NCI-H2107 treated with DMSO at 0.1 percent for 48 hours (cell line): ENCODE data around the gene DUSP2.

Experiments used
- DNase-seq: peaks from one replicate; lab custom pipeline; 2025; ENCODE audit not compliant: unreplicated experiment; lab: John Stamatoyannopoulos, UW

Gene DUSP2

DNA sequence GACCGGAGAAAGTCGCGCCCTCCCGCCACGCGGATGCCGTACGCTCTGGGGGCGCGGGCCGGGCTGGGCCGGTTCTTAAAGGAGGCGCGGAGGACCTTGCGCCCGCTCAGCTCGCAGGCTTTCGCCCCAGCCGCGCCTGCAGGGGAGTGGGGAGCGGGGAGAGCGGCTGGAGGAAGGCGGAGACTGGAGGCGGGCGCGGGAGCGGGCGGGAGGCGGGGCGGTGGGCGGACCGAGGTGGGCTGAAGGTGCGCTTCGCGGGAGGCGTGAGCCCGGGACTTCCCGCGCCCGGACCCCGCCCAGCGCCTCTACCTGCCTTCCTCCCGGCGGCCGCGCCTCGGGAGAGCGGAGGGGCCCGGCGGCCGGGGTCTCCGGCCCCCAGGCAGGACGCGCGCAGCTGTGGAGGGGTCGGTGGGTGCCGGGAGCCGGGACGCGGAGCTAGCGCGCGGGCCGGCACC, 28.8 kb downstream of the DUSP2 start, which contains the start of gene ADRA2B:
TSS of gene ADRA2B (minus strand) at position 148 of the 455 bp plus-strand sequence. CDS start 422 bp downstream, outside the sequence.
- DNase-seq = no peak

DNA sequence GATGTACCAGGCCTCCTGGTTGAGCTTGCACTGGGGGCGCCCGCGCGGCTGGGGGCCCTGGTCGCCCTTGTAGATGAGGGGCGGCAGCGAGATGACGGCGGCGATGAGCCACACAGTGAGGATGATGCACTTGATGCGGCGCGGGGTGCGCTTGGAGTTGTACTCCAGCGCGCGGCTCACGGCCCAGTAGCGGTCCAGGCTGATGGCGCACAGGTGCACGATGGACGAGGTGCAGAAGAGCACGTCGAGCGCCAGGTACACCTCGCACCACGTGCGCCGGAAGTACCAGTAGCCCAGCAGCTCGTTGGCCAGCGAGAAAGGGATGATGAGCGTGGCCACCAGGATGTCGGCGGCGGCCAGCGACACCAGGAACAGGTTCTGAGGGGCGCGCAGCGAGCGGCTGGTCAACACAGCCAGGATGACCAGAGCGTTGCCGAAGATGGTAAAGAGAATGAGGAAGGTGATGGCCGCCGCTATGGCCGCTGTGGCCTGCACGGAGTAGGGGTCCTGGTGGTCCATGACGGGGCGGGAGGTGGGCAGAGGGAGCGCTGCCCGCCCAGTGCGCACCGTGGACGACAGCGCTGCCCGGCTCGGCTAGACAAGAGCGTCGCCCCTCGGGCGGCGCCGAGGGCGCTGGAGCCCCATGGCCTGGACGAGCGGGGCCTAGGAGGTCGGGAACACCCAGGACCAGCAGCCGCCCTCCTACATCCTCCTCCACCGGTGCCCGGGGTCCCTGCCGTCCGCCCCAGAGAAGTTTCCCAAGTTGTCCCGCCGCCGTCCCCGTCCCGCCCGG, 29.4 kb downstream of the DUSP2 start:
- DNase-seq = no peak

DNA sequence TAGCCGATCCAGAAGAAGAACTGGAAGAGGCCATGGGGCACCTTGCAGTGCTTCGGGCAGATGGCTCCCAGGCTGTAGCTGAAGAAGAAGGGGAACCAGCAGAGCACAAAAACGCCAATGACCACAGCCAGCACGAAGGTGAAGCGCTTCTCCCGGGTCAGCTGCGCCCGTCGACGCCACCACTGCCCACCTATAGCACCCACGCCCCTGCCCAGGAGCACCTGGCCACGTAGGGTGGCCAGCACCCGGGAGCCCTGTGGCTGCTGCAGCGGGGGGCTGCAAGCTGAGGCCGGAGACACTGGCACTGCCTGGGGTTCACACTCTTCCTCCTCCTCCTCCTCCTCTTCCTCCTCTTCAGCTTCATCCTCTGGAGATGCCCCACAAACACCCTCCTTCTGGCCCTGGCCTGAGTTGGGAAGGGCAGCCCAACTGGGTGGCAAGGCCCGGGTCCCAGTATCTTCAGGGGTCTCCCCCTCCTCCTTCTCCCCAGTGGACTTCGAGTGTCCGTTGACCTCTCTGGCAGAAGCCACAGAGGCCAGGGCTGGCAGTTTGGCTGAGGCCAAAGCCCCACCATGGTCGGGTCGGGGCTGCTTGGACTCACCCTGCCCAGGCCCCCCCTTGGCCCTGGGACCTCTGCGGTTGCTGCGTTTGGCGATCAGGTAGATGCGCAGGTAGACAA, 30.2 kb downstream of the DUSP2 start:
- no peak for DNase-seq

DNA sequence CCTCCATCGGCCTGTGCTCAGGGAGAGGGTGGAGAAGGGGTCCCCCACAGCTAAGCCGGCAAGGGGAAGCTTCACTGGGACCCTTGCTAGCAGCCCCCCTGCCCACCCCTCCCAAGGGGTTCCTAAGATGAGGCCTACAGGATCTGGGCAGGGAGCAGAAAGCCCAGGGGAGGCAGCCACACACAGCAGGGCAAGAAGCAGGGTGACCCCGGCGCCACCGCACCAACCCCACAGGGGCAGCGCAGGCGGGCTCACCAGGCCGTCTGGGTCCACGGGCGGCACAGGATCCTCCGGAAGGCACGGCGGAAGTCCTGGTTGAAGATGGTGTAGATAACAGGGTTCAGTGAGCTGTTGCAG, 30.7 kb downstream of the DUSP2 start:
- DNase-seq = no peak

DNA sequence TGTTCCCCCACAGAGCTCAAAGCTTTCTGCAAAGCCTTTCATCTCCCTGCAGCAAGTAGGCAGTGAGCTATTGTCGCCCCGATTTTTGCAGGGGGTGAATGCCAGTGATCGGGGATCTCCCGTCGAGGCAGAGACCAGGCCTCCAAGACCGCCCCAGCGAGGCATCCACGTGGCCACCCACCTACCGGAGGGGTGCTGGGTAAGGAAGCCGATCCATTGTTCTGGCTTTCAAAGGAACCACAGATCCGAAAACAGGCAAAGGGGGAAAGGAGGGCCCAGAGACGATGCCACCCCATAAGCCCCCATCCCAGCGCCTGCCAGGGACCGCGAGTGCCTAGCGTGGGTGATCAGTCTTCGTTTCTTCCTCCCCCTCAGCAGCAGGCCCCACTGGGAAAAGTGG, 31.3 kb downstream of the DUSP2 start:
- DNase-seq = no peak

DNA sequence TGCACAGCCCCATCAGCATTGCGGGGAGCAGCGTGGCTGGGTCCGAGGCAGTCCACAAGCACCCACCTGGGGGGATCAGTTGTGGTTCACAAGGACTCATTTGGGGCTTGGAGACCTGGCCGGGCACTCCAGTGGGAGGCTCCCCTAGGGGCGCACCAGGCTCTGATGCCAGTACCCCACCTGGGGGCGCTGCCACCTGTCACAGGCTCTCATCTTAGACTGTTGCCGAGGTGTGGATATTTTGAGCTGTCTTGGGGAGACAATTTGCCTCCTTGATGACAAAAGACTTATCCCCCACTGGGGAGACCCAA, 31.9 kb downstream of the DUSP2 start:
- no peak for DNase-seq

DNA sequence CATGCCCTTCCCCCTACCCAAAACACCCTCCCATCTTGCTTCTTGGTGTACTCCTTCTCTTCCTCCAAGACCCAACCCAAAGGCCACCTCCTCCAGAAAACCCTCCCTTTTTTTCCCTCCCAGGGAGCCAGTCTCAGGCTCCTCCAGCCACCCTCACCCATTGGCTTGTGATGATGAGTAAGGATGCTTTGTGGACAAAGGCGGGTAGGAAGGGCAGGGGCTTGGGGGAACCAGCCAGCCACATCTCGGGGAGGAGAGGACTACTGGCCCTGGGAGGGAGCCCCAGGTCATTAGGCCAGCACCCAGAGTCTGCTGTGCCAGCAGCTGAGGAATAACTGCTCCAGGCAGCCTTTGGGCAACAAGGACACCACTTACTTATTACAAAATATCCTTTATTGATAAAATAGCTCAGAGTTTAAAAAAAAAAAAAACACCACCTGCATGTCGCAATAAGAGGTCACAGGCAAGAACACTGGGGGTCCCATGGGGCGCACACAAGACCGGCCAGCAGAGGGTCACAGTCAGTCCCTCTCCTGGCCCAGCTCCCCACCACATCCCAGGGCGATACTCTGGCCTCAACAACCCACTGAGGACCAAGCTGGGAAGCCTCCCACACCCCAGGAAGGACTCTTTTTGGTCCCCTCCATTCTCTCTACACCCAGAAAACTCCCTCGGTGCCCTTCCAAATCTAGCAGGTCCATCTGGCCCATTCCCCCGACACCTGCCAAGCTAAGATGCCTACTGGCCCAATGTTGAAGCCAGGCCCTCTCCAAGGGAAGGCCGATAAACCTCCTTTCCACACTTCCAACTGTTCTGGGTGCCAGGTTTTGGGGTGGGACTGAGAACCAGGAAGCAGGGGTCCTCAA, 32.5 kb downstream of the DUSP2 start:
- DNase-seq = no peak

DNA sequence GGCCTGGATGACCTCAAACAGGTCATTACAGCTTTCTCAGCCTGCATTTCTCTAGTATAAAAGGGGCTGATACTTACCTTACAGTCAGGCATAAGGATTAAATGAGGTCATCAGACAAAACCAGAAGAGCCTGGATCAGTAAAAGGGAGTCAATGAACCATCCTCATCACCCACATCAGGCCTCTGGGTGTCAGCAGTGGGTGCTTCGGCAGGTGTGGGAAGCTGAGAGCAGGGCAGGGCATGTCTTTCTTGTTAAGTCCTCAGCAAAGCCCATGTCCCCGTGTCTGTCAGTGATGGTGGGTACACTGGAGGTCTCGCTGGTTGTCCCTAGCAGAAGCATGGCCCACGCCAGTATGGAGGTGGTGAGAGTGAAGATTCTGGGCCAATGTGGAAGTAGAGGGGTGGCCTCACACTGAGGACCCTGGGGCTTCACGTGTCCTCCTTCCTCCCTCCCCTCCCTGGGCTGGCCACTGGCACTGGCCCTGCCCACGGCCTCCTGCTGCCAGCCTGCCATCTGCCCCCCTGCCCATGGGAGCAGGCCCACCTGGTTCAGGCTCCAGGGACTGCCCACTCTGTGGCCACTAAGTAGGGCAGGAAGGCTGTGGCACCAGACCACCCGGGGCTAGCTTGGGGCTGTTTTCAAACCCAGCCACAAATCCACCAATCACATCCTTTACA, 33.3 kb downstream of the DUSP2 start:
- DNase-seq = no peak

DNA sequence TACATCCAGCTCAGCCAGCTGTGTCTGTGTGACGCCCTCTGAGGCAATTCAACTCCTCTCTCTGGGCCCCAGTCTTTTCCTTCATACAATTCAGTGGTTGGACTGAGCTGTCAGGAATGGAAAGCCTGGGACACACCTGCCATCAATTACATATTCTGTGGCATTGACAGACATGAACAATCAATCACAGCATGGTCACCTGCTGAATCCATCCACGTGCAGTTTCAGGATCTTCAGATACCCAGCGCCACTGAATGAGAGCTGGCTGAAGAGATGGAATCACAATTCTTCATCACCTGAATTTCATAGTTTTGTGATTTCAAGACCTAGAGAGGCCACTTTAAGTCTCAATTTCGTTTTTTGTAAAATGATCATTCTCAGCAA, 34.0 kb downstream of the DUSP2 start:
- no peak for DNase-seq

DNA sequence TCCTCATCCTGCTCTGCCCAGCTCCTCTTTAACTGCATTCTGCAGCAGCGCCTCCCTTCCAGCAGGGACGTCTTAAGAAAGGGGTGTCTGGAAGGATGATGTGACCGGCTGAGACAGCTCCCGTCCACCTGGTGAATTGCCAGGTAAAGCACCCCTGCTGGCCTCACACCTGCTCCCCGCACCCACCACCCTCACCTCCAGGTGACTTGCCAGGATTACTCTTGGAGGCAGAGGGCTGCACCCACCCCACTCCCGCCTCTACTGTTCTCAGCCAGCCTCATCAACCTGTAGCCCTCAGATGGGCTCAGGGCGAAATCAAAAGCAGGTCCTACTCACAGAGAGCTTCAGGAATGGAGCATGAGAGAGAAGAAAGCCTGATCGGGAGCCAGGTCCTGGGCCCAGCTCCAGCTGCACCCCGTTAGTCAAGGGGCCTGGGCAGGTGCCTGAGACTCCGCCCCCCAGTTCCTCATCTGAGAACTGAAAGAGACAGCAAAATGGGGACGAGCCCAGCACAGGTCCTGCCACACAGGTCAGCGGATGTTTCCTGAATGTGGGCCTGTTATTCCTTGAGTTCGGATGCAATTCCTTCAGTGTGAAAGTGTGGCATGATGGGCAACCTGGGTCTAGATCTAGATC, 34.5 kb downstream of the DUSP2 start:
- no peak for DNase-seq

DNA sequence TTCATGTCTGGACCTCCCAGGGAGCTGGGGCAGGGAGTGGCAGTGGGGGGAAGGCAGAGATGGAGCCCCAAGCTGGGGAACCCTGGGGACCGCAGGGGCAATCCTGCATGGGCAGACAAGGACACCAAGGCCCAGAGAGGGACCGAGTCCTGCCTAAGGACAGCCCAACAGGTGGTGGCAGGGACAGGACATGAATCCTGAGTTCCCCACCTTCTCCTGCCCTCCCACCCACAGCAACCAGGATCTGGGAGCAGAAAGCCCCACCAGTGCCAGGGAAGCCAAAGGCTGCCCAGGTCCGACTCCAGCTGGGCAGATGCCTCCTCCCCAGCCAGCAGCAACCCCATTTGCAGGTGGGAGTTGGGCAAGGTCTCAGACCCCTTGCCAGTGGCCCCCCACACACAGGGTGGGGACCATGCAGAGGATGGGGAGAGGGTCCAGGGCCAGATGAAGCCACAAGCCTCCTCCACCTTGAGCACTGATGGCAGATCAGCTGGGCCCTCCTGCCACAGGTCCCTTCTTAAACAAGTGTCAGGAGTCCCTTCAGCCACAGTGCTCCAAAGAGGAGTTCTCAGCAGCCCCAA, 35.2 kb downstream of the DUSP2 start:
- no peak for DNase-seq

DNA sequence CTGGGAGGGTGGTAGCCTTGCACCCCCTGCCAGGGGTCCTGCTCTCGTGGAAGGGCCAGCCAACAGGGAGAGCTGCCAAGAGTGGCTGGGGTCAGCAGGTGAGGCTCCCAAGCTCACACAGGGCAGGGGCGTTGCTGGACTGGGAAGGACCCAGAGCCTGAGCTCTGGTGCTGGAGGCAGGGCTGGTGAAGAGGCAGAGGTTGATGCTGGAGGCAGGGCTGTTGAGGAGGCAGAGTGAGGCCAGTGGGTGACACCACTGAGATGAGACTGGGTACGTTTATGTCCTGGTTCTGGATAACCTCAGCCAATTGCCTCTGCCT, 35.9 kb downstream of the DUSP2 start:
- no peak for DNase-seq

DNA sequence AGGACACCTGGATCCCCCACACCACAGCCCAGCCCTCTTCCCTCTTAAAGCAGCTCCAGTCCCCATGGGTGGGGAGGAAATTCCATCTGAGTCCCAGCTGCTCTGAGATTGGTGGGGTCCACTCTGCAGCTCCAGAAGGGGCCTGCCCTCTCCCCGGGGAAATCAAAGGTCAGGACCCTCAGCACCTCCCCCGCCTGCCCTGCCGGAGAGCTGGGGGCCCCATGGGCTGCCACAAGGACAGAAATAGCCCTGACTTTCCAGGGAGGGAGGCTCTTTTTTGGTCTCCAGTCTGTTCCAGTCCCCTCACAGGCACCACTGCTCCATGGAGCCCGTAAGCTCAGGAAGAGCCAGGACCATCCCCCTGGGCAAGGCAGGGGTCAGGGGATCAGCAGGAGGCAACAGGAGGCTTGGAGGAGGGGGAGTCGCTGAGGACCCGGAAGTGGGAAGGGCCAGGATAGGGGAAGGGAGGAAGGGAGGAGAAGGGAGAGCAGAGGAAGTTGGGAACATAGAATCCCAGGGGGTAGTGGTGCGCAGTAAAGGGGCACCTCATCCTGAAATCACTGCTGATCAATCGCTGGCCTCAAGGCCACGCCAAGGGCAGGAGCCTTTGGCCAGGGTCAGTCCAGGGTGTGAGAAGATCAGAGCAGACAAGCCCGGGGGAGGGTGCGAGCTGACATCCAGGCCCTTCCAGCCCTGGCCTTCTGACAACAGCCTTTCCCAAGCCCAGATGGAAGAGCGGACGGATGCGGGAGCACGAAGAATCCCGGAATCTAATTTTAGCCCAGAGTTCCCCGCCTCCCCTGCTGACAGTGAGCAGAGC, 36.5 kb downstream of the DUSP2 start:
- DNase-seq = no peak

DNA sequence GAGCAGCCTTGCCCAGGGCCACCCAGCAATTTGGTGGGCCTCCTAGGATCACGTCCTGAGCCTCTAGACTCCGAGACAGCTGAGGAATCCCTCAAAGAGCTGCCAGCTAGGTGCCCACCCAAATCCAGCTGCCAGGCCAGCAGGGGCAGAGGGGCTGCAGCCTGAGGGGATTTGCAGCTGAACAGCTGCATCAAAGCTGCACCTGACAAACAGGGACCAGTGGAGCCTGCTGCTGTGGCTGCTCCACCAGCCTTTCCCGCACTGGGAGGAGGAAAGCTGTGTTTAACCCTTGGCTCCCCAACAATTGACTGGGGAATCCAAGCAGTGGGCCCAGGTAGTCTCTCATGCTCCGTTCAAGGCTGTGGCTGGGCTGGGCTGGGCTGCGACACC, 37.1 kb downstream of the DUSP2 start:
- no peak for DNase-seq

DNA sequence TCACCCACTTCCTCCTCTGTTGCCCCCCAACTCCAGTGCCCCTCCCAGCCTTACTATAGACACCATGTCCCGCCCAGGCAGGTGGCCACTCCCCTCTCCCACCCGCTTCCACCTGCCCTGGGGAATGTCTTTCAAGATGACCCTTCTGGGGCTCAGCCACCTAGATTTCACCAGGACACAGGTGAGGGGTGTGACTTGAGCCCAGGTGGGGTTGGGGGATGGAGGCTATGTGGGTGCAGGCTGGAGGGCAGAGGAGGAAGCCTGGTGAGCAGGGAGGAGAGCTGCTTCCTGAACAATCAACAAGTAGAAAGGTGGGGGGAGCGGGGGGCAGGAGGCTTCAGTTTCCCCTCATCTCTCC, 37.6 kb downstream of the DUSP2 start:
- DNase-seq = no peak

DNA sequence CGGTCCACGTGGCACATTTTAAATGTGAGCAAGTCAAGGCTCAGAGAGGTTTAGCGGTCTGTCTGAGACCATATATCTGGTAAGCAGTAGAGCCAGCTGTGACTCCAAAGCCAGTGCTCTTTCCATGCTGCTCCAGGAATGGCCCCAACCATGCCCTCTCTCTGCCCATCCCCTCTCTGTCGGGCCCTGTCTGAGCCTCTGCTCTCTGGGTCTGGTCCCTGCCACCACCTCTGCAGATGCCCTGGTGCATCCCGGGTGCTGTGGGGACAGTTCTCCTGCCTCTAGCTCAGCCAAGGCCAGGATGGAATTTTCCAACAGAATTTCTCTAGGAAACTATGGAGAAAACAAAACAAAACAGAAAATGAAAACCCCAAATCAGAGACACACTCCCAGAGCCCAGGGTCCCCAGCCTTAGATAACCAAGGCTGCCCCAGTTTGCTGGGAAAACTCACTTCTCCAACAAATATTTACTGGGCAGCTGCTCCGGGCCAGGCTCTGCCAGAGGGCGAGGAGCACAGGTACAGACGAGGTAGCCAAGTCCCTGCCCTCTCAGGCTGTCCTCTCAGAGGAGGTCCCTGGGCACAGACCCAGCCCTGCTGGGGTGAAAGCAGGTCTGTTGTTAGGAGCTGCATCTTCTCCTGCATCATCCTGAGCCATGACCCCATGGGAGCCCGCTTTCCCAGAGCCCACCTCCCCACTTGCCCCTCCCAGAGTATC, 38.1 kb downstream of the DUSP2 start:
- no peak for DNase-seq

DNA sequence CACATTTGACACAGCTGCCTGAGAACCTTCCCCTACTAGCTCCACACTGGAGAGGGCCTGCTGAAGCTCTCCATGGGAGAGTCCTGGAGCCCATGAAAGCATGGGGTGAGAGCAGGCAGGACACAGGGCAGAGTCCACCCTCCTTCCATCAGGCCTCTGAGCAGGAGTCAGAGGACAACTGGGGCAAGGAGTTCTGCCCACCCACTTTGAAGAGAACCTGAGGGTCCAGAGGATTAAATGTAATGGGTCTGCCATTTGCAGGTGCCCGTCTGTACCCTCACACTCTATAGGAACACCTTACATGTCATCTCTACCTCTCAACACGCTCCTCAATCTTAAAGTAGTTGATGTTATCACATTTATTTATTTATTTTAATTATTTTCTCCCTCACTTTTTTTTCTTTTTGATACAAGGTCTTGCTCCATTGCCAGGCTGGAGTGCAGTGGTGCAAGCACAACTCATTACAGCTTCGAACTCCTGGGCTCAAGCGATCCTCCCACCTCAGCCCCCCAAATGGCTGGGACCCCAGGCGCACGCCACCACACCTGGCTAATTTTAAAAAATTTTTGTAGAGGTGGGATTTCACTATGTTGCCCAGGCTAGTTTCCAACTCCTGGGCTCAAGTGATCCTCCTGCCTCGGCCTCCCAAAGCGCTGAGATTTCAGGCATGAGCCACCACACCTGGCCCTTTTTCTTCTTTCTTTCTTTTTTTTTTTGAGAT, 39.1 kb downstream of the DUSP2 start:
- DNase-seq = no peak

DNA sequence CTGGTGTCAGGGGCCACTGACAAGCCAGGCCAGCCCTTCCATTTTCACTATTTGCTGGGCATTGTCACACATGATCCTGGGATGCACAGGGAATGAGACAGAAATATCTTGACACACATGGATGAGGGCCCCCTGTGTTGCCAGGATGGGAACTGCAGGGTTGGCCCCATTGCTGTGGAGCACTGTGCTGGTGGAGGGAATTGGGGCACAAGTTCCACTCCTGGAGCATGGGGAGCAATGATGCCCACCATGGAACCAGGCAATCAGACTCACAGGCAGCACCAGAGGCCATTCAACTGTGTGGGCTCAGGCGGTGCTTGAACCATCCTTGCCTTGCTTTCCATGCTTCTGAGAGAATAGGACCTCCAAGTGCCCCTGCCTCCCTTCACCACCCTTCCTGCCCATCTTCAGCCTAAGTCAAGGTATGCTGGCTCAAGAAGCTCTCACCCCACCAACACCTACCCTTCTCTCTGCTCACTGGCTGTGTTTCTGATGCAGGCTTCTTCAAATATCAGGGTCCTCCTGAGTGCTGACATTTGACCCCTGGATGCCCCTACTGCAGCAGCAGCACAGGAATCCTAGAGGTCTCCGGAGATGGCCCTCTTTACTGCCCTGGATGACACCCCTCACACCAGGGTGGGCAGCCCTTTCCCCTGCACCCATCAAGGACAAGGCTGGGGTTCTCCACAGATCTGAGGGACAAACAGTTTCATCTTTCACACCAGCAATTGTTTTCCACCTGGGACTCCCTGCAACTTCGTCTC, 39.9 kb downstream of the DUSP2 start:
- DNase-seq = no peak
